Middle frontal gyrus (tissue), 1 donor: Measurements from ENCODE around the gene CBY2.
"Not testable (repeated sequence)": the region's sequence is repeated elsewhere in the genome, so short reads cannot be mapped to it uniquely, and the experiment has no call there.

Experiments used
- DNase-seq: peaks from one replicate; pipeline ENCODE4 v3.0.0-alpha.2; 2015; ENCODE audit warnings: low spot score; ENCODE audit errors: extremely low spot score

Gene CBY2

GRCh38 chr13:45742985-45743384 is 40.9 kb downstream of the CBY2 start:
- no peak for DNase-seq

GRCh38 chr13:45744979-45745378 is 42.9 kb downstream of the CBY2 start:
- DNase-seq = no peak

- no peak for DNase-seq
Measured at GRCh38 chr13:45747071-45747470, 45.0 kb downstream of the CBY2 start.

- DNase-seq = no peak
Measured at GRCh38 chr13:45748941-45749759, 47.0 kb downstream of the CBY2 start.

GRCh38 chr13:45750566-45750965 is 48.4 kb downstream of the CBY2 start:
- DNase-seq = no peak

GRCh38 chr13:45751885-45752284 is 49.8 kb downstream of the CBY2 start:
- DNase-seq = no peak

GRCh38 chr13:45752510-45752909 is 50.4 kb downstream of the CBY2 start:
- DNase-seq = no peak

GRCh38 chr13:45756498-45756897 is 54.4 kb downstream of the CBY2 start:
- DNase-seq = not testable (repeated sequence)

- not testable (repeated sequence) for DNase-seq
Measured at GRCh38 chr13:45757589-45757988, 55.5 kb downstream of the CBY2 start.

- DNase-seq = no peak
Measured at GRCh38 chr13:45763419-45763818, 61.3 kb downstream of the CBY2 start.
